Lung microvascular endothelial cell (primary cell): ENCODE results near the gene STIM1. TPM values are rescaled to one million over a fixed set of nuclear protein-coding genes. Genes with fewer than 3 reads are reported as not detected.
A peak's percentile ranks its signal among the peaks of the same experiment; 100 is the strongest.
"Not testable (repeated sequence)": the region's sequence is repeated elsewhere in the genome, so short reads cannot be mapped to it uniquely, and the experiment has no call there.

ENCODE experiments used
- DNase-seq, 2 donors: peaks; one replicate each; pipeline versions ENCODE4 v3.0.0 to v3.0.0-alpha.2; 2010; ENCODE audit warnings: low read depth in 2 of 2
- total RNA-seq: library from RNA; depleted of rRNA; stranded (reverse); fragments of >200 nt; gene quantifications from 2 replicates; pipeline ENCODE4 v1.2.1, GENCODE V29; 2014

STIM1 gene
- total RNA-seq, 1 donor from 2014 or later, result 32.7 TPM

DNA sequence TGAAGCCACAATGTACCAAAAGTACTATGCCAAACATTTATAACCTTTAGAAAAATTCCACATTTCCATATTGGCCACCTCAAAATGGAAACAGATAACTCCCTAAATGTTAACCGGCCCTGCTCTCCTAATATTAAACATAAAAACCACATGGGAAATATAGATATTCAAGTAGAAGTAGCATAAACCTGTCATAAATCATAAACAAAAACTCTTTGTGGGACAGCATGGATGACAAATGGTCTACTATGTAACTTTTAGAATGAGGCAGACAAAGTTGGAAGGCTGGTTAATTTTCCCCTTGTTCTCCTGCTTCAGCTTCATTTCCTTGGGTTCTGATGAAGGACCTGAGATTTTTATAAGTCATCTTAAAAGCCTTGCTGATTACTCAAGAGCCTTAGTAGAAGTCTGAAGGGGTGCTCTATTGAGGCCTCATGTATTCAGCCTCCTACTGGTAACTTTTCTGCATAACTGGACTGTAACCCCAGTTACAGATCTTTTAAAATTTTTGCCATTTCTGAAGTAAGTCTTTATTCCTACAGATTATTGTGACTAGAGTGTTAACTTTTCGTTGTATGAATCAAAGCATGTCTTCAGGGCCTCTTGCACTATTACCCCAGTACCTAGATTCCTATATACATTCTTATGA, 116.4 kb downstream of the STIM1 start:
- no peak for DNase-seq

DNA sequence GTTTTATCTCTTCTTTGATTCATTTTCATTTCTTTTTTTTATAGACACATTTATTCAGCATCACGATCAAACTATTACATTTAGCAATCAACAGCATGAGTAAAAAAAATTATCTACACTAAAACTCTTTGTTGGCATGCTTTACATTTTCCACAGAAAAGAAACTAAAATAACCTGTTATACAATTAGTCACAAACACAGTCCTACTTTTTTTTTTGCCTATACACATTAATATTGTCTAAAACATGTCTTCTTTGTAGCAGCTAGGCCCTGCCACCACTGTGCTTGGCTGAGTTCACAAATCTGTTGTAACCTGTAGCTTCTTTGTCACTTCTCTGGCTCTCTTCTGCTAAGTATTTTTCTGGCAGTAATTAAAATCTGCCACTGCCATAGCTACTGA, 117.0 kb downstream of the STIM1 start:
- no peak for DNase-seq

DNA sequence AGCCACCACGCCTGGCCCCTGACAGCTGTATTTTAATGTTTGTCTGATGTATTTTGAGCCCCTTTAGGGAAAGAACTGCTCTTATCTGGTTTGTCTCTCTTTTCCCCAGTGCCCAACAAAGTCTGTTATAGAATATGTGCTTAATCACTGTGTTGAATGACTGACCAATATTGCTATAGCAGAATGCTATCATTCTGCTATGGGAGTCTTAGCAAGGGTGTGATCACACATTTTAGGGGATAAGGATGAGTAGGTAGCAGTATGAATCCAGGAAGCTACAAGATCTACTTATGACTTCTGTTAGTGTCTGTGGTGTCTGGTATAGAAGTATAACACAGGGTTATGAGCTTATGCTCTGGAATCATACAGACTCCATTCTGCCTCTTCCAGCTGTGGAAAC, 121.6 kb downstream of the STIM1 start:
- DNase-seq, result no peak

DNA sequence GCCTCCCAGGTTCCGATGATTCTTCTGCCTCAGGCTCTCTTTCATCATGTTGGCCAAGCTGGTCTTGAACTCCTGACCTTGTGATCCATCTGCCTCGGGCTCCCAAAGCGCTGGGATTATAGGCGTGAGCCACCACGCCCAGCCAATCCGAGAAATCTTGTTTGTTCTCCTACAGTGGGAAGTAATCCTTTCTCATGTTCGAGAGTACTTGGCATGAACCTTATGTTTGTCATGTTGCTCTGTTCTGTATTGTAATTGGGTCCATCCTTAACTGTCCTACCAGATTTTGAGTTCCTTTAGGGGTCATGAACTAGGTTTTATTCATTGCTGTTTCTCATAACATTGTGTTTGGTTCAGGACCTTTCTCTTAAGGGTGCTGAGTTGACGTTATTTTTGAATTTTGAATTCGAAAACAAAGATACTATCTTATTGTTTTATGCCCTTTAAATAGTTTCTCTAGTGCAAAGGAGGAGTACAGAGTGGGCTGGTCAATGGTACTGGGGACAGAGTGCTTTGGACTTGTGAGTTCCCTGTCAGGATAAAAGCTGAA, 125.7 kb downstream of the STIM1 start:
- no peak for DNase-seq

DNA sequence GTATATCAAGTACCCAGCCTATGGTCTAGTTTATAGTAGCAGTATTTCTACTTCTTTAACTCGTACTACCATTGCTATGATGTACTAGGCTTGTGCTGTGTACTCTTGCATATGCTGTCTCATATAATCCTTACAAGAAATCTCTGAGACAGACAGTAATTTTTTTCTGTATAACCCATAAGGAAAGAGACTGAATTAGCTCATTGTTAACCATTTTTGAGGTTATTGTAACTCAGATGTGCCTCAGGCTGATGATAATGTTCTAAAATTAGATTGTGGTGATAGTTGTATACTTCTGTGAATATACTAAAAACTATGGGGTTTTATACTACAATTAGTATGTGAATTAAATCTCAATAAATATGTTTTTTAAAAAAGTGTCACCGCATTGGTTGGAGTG, 127.0 kb downstream of the STIM1 start:
- DNase-seq, result no peak

DNA sequence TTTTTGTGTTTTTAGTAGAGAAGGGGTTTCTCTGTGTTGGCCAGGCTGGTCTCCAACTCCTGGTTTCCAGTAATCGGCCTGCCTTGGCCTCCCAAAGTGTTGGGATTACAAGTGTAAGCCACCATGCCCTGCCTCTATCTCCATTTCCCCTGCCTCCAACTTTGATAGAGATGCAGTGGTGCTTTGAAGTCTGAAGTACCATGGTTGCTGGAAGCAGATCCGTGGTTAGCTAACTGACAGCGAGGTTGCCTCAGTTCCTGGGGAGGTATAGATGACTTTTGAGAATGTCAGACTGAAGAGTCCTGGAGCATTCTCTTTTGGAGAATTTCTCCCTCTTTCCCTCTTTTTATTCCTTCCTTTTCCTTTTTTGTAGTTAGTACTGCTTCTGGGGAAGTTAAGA, 127.6 kb downstream of the STIM1 start:
- no peak for DNase-seq

DNA sequence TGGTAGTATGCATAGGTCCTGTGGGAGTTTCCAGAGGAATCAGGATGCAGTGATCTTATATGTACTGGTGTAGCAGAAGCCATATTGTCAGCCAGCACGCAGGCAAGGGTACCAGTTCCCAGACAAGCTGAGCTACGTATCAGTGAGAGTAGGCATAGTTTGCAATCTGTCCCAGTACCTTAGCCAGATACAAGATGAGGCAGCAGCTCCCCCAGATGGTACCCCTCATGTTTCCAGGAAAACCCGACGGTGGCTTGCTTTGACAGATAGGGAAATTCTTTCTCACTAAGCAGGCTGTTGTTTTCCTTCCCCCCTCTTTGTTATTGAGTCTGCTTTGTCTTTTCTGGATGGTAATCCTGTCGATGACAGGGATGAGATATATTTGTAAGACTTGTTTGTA, 129.4 kb downstream of the STIM1 start:
- peak; percentile 15 to 77 for DNase-seq

DNA sequence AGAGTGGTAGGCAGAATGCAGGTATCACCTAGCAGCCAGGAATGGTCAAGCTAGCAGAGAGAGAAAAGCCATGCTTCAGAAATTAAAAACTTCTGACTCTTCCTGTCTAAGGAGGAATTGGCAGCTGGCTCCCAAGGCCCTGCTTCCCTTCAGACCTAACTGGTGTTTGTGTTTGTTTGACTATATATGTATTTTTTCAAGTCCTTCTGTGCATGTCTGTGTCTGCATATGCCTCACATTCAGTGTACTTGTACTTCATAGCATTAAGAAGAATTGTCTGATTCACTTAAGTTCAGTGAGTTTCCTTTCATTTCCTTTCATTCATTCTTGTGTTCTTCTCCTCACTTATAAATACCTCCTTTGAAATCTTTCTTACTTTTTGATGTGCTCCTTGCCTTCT, 130.2 kb downstream of the STIM1 start:
- no peak for DNase-seq

DNA sequence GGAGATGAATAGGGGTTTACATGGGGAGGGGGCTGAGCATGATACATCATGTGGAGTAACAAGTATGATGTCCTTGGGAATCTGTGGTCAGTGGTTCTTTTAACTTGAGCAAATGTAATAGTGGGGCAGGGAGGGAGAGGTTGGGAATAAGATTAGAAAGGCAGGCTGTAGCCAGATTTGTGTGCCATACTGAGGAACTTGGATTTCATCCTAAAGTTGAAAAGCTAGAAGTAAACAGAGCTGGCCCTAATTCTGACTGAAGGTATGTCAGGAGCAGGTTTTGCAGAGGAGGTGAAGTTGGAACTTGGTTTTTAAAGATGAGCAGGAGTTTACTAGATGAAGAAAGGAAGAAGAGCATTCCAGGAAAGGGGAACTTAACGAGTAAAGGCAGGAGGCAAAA, 130.8 kb downstream of the STIM1 start:
- DNase-seq, result no peak

DNA sequence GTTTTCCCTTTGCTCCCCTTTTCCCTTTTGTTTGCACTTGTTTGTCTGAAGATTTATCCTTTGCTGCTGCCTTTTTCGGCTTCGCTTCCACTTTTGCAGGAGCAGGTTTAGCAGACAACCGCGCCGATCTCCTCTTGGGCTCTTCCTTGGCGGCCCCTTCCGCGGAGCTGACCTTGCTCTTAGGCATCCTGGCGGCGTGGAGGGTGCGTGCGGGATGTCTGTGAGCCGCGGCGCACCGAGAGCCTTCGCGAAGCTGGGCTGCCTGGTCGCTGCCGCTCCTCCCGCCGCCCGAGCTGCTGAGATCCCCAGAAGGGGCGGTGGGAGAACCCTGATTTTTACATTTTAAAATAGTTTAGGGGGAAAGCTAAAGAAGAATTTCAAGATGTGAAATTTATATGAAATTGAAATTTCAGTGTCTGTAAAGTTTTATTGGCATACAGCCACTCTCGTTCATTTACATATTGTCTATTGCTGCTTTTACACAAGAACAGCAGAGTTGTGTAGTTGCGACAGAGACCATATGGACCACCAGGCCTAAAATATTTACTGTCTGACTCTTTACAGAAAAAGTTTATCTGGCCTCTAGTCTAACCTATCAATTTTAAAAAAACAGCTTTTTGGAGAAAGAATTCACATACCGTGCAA, 133.9 kb downstream of the STIM1 start:
- no peak for DNase-seq

DNA sequence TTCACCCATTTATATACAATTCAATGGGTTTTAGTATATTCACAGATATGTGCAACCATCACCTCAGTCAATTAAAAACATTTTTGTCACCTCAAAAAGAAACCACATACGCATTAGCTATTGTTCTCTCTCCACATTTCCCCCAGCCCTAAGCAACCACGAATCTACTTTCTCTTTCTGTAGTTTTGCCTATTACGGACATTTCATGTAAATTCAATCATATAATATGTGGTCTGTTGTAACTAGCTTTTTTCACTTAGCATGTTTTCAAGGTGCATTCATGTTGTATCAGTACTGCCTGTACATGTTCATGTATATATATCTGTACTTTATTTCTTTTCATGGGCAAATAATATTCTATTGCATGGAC, 134.4 kb downstream of the STIM1 start:
- no peak for DNase-seq

DNA sequence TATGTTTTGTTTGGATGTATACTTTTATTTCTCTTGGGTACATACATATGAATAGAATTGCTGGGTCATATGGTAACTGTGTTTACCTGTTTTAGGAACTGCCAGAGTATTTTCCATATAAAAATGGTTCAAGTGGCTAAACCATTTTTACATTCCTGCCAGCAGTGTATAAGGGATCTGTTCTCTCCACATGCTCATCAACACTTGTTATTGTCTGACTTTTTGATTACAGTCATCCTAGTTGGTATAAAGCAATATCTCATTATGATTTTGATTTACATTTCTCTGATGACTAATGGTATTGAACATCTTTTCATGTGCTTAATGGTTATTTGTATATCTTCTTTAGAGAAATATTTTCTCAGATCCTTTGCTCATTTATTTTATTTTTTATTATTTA, 134.9 kb downstream of the STIM1 start:
- DNase-seq, result no peak

DNA sequence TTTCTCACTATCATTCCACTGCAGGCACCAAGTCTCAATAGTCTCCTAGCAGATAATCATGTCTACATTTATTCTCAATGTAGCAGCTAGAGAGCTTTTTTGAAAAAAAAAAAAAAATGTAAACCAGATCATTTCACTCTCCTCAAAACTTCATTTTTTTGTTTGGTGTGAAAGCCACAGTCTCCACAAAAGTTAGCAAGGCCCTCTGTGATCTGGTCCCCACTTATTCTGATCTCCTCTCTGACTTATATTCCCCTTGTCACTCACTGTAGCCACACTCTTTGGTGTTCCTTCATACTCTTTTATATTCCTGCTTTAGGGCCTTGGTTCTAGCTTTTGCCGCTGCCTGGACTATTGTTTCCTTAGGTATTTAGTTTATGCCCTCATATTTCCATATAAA, 137.5 kb downstream of the STIM1 start:
- DNase-seq, result no peak

DNA sequence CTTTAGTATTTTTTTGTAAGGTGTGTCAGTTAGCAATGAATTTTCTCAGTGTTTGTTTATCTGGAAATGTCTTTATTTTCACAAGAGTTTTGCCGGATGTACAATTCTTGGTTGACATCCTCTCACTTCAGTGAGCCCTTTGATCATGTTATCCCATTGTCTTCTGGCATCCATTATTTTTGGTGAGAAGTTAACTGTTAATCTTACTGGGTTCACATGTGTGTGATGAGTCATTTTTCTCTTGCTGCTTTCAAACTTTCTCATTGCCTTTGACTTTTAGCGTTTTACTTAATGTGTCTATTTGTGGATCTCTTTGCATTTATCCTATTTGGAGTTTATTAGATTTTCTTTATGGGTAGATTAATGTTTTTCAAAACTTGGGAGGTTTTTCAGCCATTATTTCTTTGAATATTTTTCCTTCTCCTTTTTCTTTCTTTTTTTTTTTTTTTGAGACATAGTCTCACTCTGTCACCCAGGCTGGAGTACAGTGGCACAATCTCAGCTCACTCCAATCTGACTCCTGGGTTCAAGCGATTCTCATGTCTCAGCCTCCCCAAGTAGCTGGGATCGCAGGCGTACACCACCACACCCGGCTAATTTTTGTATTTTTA, 138.7 kb downstream of the STIM1 start:
- peak; percentile 17 to 44 for DNase-seq

DNA sequence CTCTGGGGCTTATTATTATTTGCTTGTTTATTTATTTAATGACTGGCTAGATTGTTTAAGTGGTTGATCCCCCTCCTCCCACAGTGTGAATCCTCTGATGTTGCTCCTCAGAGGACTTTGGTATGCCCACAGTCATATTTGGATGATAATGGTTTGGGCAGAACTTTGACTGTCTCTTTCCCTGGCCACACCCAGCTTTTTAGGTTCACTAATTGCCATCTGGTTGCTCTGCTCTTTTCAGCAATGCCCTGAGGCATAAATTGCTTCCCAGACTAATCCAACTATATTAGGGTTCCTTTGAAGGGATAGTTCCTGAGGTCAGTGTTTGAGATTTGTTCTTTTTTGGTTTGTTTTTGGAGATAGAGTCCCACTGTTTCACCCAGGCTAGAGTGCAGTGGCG, 139.8 kb downstream of the STIM1 start:
- DNase-seq, result no peak

DNA sequence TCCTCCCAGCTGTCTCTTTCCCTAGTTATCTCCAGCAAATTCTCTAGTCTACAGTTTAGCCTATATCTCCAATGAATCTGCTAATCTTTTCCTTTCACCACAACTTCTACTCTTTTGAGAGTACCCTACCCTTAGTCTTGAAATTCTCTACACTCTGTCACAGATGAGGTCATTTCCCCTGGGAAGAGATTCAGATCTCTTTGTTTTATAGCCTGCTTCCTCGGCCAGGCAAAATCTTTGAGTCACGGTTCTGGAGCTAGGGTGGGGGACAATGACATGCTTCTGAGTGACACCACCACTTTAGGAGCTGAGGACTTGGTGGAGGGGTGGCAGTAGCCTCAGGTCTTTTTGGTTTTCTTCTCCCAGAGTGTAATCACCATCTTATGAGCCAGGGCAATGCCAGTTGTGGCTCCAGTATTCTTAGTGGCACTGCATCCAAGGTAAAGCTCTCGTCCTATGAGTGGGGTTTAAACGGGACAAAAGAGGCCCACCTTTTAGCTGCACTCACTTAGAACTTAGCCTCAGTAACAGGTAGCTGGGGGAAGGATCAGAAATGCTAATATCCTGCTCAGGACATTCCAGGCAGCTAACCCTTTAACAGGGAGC, 140.6 kb downstream of the STIM1 start:
- peak; percentile 33 to 81 for DNase-seq

DNA sequence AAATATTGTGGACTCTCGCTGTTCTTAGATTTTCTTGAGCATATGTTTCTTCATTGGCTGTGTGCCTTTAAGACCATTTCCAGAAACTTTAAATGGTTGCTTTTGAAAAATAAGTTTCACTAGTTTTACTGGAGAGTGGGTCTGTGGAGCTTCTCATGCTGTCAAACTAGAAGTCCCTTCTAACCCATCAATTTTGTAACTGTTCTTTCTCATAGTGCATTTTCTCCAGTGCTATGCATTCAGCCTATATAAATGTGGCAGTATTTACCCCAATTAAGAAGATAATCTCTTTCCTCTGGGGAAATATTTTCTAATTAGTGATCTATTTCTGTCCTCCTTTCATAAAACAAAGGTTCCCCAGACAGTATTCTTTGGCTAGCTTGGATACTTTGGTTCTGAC, 141.2 kb downstream of the STIM1 start:
- DNase-seq, result no peak

DNA sequence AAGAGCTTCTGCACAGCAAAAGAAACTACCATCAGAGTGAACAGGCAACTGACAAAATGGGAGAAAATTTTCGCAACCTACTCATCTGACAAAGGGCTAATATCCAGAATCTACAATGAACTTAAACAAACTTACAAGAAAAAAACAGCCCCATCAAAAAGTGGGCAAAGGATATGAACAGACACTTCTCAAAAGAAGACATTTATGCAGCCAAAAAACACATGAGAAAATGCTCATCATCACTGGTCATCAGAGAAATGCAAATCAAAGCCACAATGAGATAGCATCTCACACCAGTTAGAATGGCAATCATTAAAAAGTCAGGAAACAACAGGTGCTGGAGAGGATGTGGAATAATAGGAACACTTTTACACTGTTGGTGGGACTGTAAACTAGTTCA, 149.3 kb downstream of the STIM1 start:
- not testable (repeated sequence) for DNase-seq

DNA sequence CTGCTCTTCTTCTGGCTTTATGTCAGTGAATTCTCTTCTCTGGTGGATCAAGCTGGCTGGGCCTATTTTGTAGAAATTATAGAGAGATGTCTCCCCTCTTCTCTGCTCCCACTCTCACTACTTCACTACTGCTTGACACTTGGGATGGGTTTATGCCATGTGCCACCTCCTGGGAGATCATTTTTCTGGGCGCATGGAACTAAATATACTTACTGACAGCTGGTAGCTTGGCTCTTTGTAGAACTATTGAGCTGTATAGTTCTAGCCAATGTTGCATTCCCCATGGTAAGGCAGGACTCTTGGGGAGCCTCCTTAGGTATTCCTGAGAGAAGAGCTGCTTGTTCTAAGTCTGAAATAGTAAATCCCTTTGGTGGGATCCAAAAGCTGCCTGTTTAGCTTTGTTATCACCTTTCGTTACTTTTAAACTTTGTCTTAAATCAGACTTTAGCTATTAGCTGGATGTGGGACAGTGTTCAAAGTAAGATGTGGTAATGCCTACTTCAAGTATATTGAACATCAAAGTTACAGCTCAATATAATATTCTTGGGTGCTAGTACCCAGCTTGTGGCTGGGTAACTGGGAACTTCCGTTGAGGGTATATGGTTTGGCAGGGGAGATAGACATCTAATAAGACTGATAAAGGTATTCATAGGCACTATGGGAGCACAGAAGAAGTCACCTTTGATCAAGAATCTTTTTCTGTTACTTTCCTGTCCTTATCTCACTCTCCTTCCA, 151.6 kb downstream of the STIM1 start:
- no peak for DNase-seq

DNA sequence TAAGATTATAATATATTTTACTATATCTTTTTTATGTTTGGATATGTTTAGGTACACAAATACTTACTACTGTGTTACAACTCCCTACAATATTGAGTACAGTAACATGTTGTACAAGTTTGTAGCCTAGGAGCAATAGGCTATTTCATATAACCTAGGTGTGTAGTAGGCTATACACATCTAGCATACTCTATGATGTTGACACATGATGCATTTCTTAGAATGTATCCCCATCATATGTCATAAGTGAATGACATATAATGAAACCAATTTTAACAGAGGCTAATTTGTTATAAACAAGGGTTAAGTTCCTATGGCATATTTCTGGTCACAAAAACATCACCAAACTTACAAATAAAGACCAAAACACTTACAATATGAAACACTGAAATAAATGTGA, 152.7 kb downstream of the STIM1 start:
- no peak for DNase-seq

DNA sequence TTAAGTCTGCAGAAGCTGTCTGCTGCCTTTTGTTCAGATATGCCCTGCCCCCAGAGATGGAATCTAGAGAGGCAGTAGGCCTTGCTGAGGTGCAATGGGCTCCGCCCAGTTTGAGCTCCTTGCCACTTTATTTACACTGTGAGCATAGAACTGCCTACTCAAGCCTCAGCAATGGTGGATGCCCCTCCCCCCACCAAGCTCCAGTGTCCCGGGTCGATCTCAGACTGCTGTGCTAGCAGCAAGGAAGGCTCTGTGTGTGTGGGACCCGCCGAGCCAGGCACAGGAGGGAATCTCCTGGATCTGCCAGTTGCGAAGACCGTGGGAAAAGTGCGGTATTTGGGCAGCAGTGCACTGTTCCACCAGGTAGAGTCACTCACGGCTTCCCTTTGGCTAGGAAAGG, 161.1 kb downstream of the STIM1 start:
- not testable (repeated sequence) for DNase-seq

DNA sequence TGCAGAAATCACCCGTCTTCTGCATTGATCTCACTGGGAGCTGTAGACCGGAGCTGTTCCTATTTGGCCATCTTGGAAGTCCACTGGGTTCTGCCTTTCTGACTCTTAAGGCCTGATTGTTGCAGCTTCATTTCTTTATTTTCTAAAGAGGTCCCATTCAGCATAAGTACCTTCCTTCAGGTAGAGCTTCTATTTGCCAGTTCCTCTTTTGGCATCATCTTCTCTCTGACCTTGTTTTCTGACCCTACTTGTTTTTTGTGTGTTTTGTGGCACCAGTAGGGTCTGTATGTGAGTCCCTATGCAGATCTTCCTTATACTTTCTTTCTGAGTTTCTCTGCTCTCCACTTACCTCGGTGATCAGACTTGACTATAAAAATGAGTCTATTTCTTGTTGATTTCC, 161.7 kb downstream of the STIM1 start:
- no peak for DNase-seq
